OCI-LY7 (cell line): ENCODE data around the gene SEC14L2.

Source experiments
- EZH2phosphoT487 ChIP-seq: fragments of 200-600 bp; sonication (generic); IDR thresholded peaks from 2 replicates; pipeline ENCODE4 v1.6.1; 2018; ENCODE audit warnings: low read depth, borderline replicate concordance, mild to moderate bottlenecking, mixed run types, antibody characterized with exemption, low read length, moderate library complexity, mixed read lengths
- TF ChIP-seq, protein P1 (sequence below): fragments of 200-600 bp; sonication (generic); conservative IDR thresholded peaks from 2 replicates; pipeline ENCODE4 v1.5.1; 2014; ENCODE audit warnings: mild to moderate bottlenecking, antibody characterized with exemption, low read length, moderate library complexity, mixed read lengths

GRCh38 chr22:30421695-30422480 lies 25.1 kb downstream of the SEC14L2 start:
- TF ChIP-seq, protein P1, sequence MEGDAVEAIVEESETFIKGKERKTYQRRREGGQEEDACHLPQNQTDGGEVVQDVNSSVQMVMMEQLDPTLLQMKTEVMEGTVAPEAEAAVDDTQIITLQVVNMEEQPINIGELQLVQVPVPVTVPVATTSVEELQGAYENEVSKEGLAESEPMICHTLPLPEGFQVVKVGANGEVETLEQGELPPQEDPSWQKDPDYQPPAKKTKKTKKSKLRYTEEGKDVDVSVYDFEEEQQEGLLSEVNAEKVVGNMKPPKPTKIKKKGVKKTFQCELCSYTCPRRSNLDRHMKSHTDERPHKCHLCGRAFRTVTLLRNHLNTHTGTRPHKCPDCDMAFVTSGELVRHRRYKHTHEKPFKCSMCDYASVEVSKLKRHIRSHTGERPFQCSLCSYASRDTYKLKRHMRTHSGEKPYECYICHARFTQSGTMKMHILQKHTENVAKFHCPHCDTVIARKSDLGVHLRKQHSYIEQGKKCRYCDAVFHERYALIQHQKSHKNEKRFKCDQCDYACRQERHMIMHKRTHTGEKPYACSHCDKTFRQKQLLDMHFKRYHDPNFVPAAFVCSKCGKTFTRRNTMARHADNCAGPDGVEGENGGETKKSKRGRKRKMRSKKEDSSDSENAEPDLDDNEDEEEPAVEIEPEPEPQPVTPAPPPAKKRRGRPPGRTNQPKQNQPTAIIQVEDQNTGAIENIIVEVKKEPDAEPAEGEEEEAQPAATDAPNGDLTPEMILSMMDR = no peak
- no peak for TF ChIP-seq EZH2phosphoT487
